HepG2 (cell line): ENCODE results near the gene RYK. TPM values are rescaled to one million over a fixed set of nuclear protein-coding genes. Genes with fewer than 3 reads are reported as not detected.
A peak's percentile ranks its signal among the peaks of the same experiment; 100 is the strongest.

Experiments
- AHDC1 ChIP-seq: sonication (generic); formaldehyde crosslinking; IDR thresholded peaks from 2 replicates; pipeline ENCODE4 v1.5.1; 2020; ENCODE audit warnings: mild to moderate bottlenecking, missing genetic modification reagents, borderline replicate concordance
- BHLHE40 ChIP-seq: IDR thresholded peaks from 2 replicates; pipeline ENCODE4 v1.6.1; 2011; ENCODE audit warnings: low read length, improper control_type of control experiment
- FOXJ3 ChIP-seq: sonication (generic); formaldehyde crosslinking; IDR thresholded peaks from 2 replicates; pipeline ENCODE4 v1.4.0; 2020; ENCODE audit warnings: missing genetic modification reagents, mild to moderate bottlenecking, borderline replicate concordance
- MAF1 ChIP-seq: sonication (generic); formaldehyde crosslinking; IDR thresholded peaks from 2 replicates; pipeline ENCODE4 v1.5.0; 2020; ENCODE audit warnings: missing genetic modification reagents, borderline replicate concordance
- MXI1 ChIP-seq: IDR thresholded peaks from 3 replicates; pipeline ENCODE4 v1.6.1; 2012; ENCODE audit warnings: low read depth, low read length, inconsistent platforms, borderline replicate concordance
- PAF1 ChIP-seq: IDR thresholded peaks from 2 replicates; pipeline ENCODE4 v1.6.1; 2016; ENCODE audit warnings: missing genetic modification reagents, missing compliant biosample characterization
- PHF20 ChIP-seq: sonication (generic); formaldehyde crosslinking; IDR thresholded peaks from 2 replicates; pipeline ENCODE4 v1.5.0; 2020; ENCODE audit warnings: mild to moderate bottlenecking, missing genetic modification reagents
- POGZ ChIP-seq: sonication (generic); formaldehyde crosslinking; IDR thresholded peaks from 2 replicates; pipeline ENCODE4 v1.4.0; 2020; ENCODE audit warnings: mild to moderate bottlenecking, missing genetic modification reagents
- RFXAP ChIP-seq: sonication (generic); formaldehyde crosslinking; IDR thresholded peaks from 2 replicates; pipeline ENCODE4 v1.4.0; 2020; ENCODE audit warnings: missing genetic modification reagents, borderline replicate concordance
- SNAPC5 ChIP-seq: sonication (generic); formaldehyde crosslinking; IDR thresholded peaks from 2 replicates; pipeline ENCODE4 v1.8.1; 2023; ENCODE audit warnings: mild to moderate bottlenecking, missing genetic modification reagents, borderline replicate concordance
- TBX3 ChIP-seq: fragments of 450-650 bp; IDR thresholded peaks from 2 replicates; pipeline ENCODE4 v1.6.1; 2017; ENCODE audit warnings: antibody characterized with exemption, mild to moderate bottlenecking, inconsistent platforms, borderline replicate concordance
- TCF12 ChIP-seq, 2 experiments: fragments of 450-650 bp in 1 of 2; sonication (generic) in 1 of 2; formaldehyde crosslinking in 1 of 2; IDR thresholded peaks; 2 replicates each; pipeline versions ENCODE4 v1.6.1 to v1.8.0; 2017 to 2022; ENCODE audit warnings: antibody characterized with exemption in 1 of 2, mild to moderate bottlenecking in 1 of 2, missing genetic modification reagents in 1 of 2, moderate library complexity in 1 of 2
- ZFX ChIP-seq: sonication (generic); formaldehyde crosslinking; IDR thresholded peaks from 2 replicates; pipeline ENCODE4 v1.4.0; 2020; ENCODE audit warnings: mild to moderate bottlenecking, low read depth, missing genetic modification reagents, moderate library complexity
- ZNF124 ChIP-seq: sonication (generic); formaldehyde crosslinking; IDR thresholded peaks from 2 replicates; pipeline ENCODE4 v1.4.0; 2020; ENCODE audit warnings: missing genetic modification reagents
- ZNF3 ChIP-seq: IDR thresholded peaks from 2 replicates; pipeline ENCODE4 v1.7.0; 2017; ENCODE audit warnings: inconsistent platforms
- ZNF33A ChIP-seq: sonication (generic); formaldehyde crosslinking; IDR thresholded peaks from 2 replicates; pipeline ENCODE4 v1.5.1; 2020; ENCODE audit warnings: missing genetic modification reagents, mild to moderate bottlenecking, moderate library complexity, borderline replicate concordance
- ZNF543 ChIP-seq: sonication (generic); formaldehyde crosslinking; IDR thresholded peaks from 2 replicates; pipeline ENCODE4 v1.4.0; 2020; ENCODE audit warnings: mild to moderate bottlenecking, missing genetic modification reagents
- ZNF557 ChIP-seq: sonication (generic); formaldehyde crosslinking; IDR thresholded peaks from 2 replicates; pipeline ENCODE4 v1.4.0; 2020; ENCODE audit warnings: missing genetic modification reagents
- ZNF749 ChIP-seq: sonication (generic); formaldehyde crosslinking; IDR thresholded peaks from 2 replicates; pipeline ENCODE4 v1.8.0; 2022; ENCODE audit warnings: mild to moderate bottlenecking, missing genetic modification reagents, moderate library complexity, borderline replicate concordance
- ZNF775 ChIP-seq: sonication (generic); formaldehyde crosslinking; IDR thresholded peaks from 2 replicates; pipeline ENCODE4 v1.4.0; 2020; ENCODE audit warnings: missing genetic modification reagents, mild to moderate bottlenecking, moderate library complexity, borderline replicate concordance
- ZSCAN25 ChIP-seq: sonication (generic); formaldehyde crosslinking; IDR thresholded peaks from 2 replicates; pipeline ENCODE4 v1.8.0; 2022; ENCODE audit warnings: mild to moderate bottlenecking, missing genetic modification reagents
- polyA plus RNA-seq, 8 experiments: library from polyadenylated mRNA; depleted of rRNA in 3 of 8; stranded (reverse) in 7 of 8; unstranded in 1 of 8; fragments of >200 nt; fragmentation: Illumina TruSeq in 4 of 8; extraction: Trizol in 4 of 8; gene quantifications; 2 replicates each; pipeline versions ENCODE4 v1.2.1 to v1.2.3, GENCODE V29; 2011 to 2016; ENCODE audit warnings: low read depth in 4 of 8, missing spikeins in 1 of 8, mixed read lengths in 1 of 8; ENCODE audit not compliant: insufficient read depth in 1 of 8
- total RNA-seq, 5 experiments: library from RNA; depleted of rRNA; stranded (reverse); fragments of >200 nt; fragmentation: Illumina TruSeq; extraction: Trizol; gene quantifications; 2 replicates each; pipeline ENCODE4 v1.2.3, GENCODE V29; 2016; ENCODE audit warnings: low read depth in 1 of 5
- TF ChIP-seq, protein P1 (sequence below): sonication (generic); formaldehyde crosslinking; IDR thresholded peaks from 2 replicates; pipeline ENCODE4 v1.8.0; 2022; ENCODE audit warnings: low read depth, missing genetic modification reagents

The RYK gene
- total and polyA plus RNA-seq, 2 of the 13 experiments (the other 11 are each of a cell fraction or from before 2014, with no cell fraction given) = 35.0 to 66.2 TPM

DNA sequence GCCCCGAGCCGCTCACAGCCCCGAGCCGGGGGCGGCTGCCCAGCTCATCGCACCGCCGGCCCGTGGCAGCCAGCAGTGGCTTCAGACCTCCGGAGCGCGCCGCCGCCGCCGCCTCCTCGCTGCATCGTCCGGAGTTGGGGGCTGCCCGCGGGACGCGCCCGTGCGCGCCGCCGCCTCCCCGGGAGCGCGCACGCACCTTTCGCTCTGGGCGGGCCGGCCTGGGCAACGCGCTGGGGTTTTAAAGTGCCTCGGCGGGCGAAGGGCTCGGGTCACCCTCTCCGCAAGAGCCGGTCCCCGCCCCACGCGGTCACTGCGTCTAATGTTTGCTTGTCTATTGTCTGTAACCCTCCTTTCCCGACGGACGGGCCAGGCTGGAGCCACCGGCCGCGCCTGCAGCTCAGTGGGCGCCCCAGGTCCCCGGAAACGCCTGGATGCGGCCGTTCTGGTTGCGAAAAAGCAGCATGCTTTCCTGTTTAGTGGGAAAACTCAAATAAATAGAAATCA is at the start of gene RYK (continued):
- no peak for TF ChIP-seq ZNF33A (CRISPR knock-in tag)
- no peak for TF ChIP-seq BHLHE40
- TF ChIP-seq SNAPC5 (CRISPR knock-in tag) = 0 out of 2 replicates have a peak, but pooled peaks have one; percentile 19
- no peak for TF ChIP-seq TCF12 (IDR thresholded peaks at IDR 0.05)
- 0 out of 2 replicates have a peak, but pooled peaks have one; percentile 33 for TF ChIP-seq TCF12 (CRISPR knock-in tag; IDR thresholded peaks at IDR 0.05)
- 0 out of 2 replicates have a peak, but pooled peaks have one; percentile 25 for TF ChIP-seq ZNF749 (CRISPR knock-in tag)
- no peak for TF ChIP-seq ZNF124 (CRISPR knock-in tag)
- TF ChIP-seq MAF1 (CRISPR knock-in tag) = no peak
- TF ChIP-seq ZNF3 (CRISPR knock-in tag) = no peak
- TF ChIP-seq TBX3 = no peak
- TF ChIP-seq, protein P1, sequence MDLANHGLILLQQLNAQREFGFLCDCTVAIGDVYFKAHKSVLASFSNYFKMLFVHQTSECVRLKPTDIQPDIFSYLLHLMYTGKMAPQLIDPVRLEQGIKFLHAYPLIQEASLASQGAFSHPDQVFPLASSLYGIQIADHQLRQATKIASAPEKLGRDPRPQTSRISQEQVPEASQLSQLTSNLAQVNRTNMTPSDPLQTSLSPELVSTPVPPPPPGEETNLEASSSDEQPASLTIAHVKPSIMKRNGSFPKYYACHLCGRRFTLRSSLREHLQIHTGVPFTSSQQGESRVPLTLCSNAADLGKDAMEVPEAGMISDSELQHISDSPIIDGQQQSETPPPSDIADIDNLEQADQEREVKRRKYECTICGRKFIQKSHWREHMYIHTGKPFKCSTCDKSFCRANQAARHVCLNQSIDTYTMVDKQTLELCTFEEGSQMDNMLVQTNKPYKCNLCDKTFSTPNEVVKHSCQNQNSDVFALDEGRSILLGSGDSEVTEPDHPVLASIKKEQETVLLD (CRISPR knock-in tag) = peak; percentile 59; the same call in 1 of the 2 replicates
- no peak for TF ChIP-seq ZNF557
- peak; percentile 44; the same call in 1 of the 2 replicates for TF ChIP-seq PHF20 (CRISPR knock-in tag)
- peak; percentile 59; the same call in 1 of the 2 replicates for TF ChIP-seq POGZ (CRISPR knock-in tag)
- TF ChIP-seq AHDC1 (CRISPR knock-in tag) = 0 out of 2 replicates have a peak, but pooled peaks have one; percentile 21
- peak; percentile 21; the same call in 1 of the 2 replicates for TF ChIP-seq ZSCAN25
- TF ChIP-seq ZNF543 (CRISPR knock-in tag) = 0 out of 2 replicates have a peak, but pooled peaks have one; percentile 31
- TF ChIP-seq MXI1 = peak; percentile 58; the same call in 1 of the 3 replicates
- TF ChIP-seq ZNF775 (CRISPR knock-in tag) = no peak
- peak; percentile 50; the same call in 1 of the 2 replicates for TF ChIP-seq FOXJ3
- TF ChIP-seq PAF1 (CRISPR knock-in tag) = no peak
- TF ChIP-seq RFXAP (CRISPR knock-in tag) = peak; percentile 54; the same call in 1 of the 2 replicates
- TF ChIP-seq ZFX (CRISPR knock-in tag) = peak; percentile 74
